ENCODE data around the gene BEND3.
"Not testable (repeated sequence)": the region's sequence is repeated elsewhere in the genome, so short reads cannot be mapped to it uniquely, and the experiment has no call there.

The BEND3 gene

GRCh38 chr6:107101686-107102413 lies 13.5 kb downstream of the BEND3 start:
- no peak for DNase-seq (ENCODE audit: low spot score)
- no peak for TF ChIP-seq CTCF (IDR thresholded peaks at IDR 0.05; ENCODE audit: extremely low read depth, missing control alignments)

- no peak for TF ChIP-seq CTCF (IDR thresholded peaks at IDR 0.05; ENCODE audit: extremely low read depth, missing control alignments)
- DNase-seq (ENCODE audit: low spot score): no peak
These were observed 14.1 kb downstream of the BEND3 start for GRCh38 chr6:107101211-107101610.

GRCh38 chr6:107098436-107099307 lies 16.6 kb downstream of the BEND3 start:
- TF ChIP-seq CTCF (IDR thresholded peaks at IDR 0.05; ENCODE audit: extremely low read depth, missing control alignments): no peak
- DNase-seq (ENCODE audit: low spot score): no peak

GRCh38 chr6:107084459-107084858 lies 30.9 kb downstream of the BEND3 start:
- not testable (repeated sequence) for DNase-seq (ENCODE audit: low spot score)

GRCh38 chr6:107083921-107084320 lies 31.4 kb downstream of the BEND3 start:
- no peak for DNase-seq (ENCODE audit: low spot score)
- no peak for TF ChIP-seq CTCF (IDR thresholded peaks at IDR 0.05; ENCODE audit: extremely low read depth, missing control alignments)

GRCh38 chr6:107083047-107083768 lies 32.1 kb downstream of the BEND3 start:
- no peak for TF ChIP-seq CTCF (IDR thresholded peaks at IDR 0.05; ENCODE audit: extremely low read depth, missing control alignments)
- no peak for DNase-seq (ENCODE audit: low spot score)

GRCh38 chr6:107082045-107082444 lies 33.3 kb downstream of the BEND3 start:
- no peak for TF ChIP-seq CTCF (IDR thresholded peaks at IDR 0.05; ENCODE audit: extremely low read depth, missing control alignments)
- DNase-seq (ENCODE audit: low spot score): no peak

Measured in GM20000 (cell line).